GM18858 (cell line): Measurements from ENCODE around the gene SMCO2.

Source experiments
- ATAC-seq: cut with Tn5 transposase; IDR thresholded peaks from one replicate; pipeline ENCODE4 v1.9.1; 2021; ENCODE audit not compliant: unreplicated experiment

The SMCO2 gene

DNA sequence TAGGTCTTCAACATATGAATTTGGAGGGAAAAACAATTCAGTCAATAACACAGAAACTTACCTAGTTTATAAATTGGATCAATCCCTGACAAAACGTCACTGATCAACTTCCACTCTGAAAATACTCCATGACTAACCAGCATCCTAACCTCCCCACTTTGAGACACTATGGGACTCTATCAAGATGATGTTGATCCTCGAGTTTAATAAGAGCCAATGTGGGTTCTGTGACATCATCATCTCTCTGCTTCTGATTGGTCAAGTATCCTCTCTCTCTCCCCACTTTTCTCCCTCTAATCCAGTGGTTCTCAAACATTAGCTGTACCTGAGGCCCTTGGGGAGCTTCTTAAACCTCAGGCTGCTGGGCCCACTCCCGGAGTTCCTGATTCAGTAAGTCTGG, at the start of gene SMCO2:
TSS of gene SMCO2 (plus strand) at position 301 of the 400 bp plus-strand sequence. CDS start 23,896 bp downstream, outside the sequence.
- ATAC-seq = no peak

GRCh38 chr12:27398466-27398865, 48.1 kb upstream of the SMCO2 start:
- no peak for ATAC-seq

DNA sequence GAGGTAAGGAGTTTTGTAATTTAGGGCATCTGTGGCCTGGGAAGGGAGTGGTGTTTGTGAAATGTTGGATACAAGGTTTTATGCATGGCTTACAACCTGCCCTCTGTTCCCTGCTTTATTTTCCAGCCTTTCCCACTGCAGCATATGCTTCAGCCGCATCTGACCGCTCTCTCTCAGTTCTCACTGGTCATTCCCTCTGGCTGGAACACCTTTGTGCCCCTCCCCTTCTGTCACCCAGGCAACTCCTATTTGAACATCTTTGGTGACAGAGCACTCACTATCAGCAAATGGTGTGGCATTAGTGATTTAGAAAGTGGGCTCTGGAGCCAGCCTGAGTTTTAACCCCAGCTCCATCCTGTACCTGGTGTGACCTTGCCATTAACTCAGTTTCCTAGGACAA, 47.5 kb upstream of the SMCO2 start:
- no peak for ATAC-seq

- no peak for ATAC-seq
Measured at GRCh38 chr12:27400856-27401354, 45.6 kb upstream of the SMCO2 start.

- ATAC-seq = no peak
Measured at GRCh38 chr12:27412047-27412446, 34.5 kb upstream of the SMCO2 start.

DNA sequence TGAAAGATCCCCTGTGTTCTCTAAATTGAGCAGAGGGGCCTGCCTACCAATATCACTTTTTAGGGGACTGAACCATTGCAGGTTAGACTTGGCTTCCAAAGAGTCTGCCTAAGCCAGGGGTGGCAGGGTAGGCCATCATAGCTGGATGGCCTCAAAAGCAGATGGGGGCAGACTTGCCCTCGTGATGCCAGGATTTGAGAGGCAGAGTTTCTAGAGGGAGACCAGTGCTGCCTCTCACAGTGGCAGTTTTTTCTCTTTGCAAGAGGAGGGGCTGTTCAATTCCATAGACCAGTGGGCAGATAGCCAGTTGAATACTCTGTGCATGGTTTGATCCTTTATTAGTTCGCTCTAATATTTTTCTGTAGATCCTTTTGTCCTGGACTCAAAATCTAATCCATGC, 23.8 kb upstream of the SMCO2 start:
- no peak for ATAC-seq

- ATAC-seq = no peak
Measured at GRCh38 chr12:27424631-27425230, 21.8 kb upstream of the SMCO2 start.

DNA sequence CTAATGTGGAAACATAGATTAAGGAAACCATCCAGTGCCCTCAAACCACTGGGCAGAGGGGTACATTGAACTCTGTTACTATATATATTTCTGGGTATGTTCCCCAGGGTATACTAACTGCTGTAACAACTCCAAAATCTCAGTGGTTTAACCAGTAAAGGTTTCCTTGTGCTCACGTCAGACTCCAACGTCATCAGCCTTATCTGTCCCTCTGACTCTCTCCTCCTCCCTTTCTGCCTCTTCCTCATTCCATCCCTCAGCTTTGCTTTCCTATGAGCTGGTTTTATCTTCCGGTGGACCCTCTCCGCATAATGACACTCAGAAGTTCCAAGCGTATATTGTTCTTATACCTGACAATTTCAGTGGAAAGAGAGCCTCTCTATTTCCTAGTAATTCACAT, 21.2 kb upstream of the SMCO2 start:
- ATAC-seq = no peak

DNA sequence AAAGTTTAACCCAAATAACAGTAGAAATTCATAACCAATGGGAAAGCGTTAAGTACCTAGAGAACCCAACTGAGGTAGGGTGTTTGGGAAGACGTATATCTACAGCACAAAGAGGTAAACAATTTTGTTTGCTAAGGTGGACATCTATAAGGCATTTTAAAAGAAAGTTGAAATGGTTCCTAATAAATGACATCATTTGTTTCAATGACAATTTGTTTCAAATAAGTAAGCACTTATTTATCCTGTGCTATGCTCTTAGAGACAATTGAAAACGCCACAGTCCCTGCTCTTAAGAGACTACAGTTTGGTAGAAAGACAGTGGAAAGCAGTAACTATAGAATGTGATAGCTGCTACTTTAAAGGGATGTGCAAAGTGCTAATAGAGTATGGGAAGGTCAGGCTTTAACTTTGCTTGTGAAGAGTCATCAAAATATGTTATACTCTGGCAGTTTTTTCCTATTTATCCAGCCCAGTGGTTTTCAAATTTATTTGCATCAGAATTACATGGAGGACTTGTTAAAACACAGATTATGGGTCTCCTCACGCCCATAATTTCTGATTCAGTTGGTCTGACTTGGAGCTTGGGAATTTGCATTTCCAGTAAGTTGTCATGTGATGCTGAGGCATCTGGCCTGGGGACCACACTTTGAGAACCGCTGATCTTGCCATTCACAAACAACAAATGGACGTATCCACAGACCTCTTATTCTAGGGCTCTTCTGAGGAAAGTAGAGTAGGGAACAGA, 19.6 kb upstream of the SMCO2 start:
- no peak for ATAC-seq

- no peak for ATAC-seq
Measured at GRCh38 chr12:27427824-27428223, 18.7 kb upstream of the SMCO2 start.

GRCh38 chr12:27428466-27428865, 18.1 kb upstream of the SMCO2 start:
- no peak for ATAC-seq

DNA sequence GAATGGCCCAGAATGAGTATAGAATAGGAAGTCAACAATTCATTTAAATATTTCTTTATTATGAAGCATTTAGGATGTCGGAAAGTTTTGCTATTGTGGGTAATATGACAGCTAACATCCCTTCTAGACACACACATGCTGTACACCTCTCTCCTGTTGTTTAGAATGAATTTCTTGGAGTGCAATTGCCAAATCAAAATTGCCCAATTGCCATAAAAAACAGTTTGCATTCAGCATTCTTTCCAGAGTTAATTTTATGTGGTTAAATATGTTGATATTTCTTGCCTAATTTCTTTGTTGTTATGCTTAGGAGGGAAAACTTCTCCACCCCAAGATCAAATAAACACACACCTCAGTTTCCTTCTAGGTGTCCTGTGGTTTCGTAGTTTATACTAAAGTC, 16.9 kb upstream of the SMCO2 start:
- no peak for ATAC-seq

- no peak for ATAC-seq
Measured at GRCh38 chr12:27431185-27431584, 15.4 kb upstream of the SMCO2 start.

- no peak for ATAC-seq
Measured at GRCh38 chr12:27434673-27435565, 11.6 kb upstream of the SMCO2 start.

GRCh38 chr12:27436029-27436428, 10.5 kb upstream of the SMCO2 start:
- no peak for ATAC-seq

- ATAC-seq = no peak
Measured at GRCh38 chr12:27436768-27437167, 9.8 kb upstream of the SMCO2 start.

DNA sequence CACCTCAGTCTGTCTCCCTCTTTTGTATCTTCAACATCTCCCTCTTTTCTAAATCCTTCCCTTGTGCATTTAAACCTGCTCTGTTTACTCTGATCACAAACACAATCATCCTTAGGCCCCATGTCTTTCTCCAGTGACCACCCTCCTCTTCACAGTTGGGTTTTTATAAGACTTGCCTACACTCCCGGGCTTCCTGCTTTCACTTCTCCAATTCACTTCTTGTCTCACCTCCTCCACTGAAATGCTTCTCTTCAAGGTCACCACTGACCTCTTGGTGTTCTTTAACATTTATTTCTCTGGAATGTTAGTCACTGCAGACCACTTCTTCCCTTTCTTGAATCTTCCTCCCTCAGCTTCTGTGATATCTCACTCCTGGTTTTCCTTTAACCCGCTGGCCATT, 8.7 kb upstream of the SMCO2 start:
- ATAC-seq = peak; percentile 41

- ATAC-seq = no peak
Measured at GRCh38 chr12:27447761-27448160, 1.2 kb downstream of the SMCO2 start.

DNA sequence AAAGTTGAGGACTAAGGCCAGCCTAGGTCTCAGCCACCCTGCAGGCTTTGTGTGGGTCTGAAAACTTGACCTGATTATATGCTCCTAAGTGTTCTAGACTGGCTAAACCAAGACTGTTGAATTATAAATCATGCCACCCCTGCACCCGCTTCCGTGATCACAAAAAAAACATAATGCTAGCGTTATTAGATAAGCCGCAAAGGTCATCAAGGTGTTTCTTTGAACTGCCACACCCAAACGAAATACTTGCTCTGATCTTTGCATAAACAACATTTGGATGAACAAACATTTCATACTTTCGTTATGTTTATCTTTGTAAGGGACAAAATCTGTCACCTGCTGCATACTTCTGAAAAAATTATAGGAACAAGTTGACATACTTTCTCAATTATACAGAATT, 2.5 kb downstream of the SMCO2 start:
- no peak for ATAC-seq

DNA sequence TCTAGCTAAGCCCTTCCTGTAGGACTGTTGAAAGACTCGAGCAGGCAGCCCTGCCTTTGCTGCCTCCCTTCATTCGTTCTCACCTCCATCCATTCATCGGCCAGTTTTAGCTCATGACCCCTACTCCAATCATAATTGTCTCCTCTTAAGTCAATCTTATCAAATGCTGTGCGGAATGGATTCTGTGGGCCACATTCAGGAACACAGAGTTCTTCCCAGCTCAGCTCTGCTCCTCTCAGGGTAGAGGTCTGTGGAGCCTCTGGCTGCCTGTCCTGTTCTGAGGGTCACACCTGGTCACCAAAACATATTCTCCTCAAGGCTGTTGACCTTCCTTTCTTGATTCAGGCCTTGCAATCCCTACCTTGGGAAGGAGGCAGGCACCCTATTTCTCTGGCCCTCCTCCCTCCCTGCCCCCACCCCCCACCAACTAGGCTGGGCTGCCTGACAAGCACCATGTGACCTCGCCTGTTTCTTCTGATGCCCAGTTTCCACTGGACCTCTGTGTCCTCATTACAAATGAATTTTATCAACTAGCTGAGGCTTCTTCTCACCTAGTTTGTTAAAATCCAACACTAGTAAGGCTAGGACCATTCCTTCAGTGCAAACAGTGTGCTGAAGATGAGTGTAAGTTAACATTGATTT, 3.5 kb downstream of the SMCO2 start:
- no peak for ATAC-seq
